Measurements from ENCODE around the gene OLR1.

- TF ChIP-seq EZH2 (IDR thresholded peaks at IDR 0.05; ENCODE audit: borderline replicate concordance, low read length) (no peak), CTCF (conservative IDR thresholded peaks at IDR 0.05 in 1 of 2, IDR thresholded peaks at IDR 0.05 in 1 of 2; ENCODE audit: extremely low read depth in 1 of 2, insufficient read depth in 1 of 2, low read depth in 1 of 2, low read length in 2 of 2) (no peak)
These were observed 28.8 kb downstream of the OLR1 start for GRCh38 chr12:10142976-10143589.

Data from mammary epithelial cell (primary cell).